H4 (cell line): Measurements from ENCODE around the gene COL11A2. TPM values are rescaled to one million over a fixed set of nuclear protein-coding genes. Genes with fewer than 3 reads are reported as not detected.
"Not testable (repeated sequence)": the region's sequence is repeated elsewhere in the genome, so short reads cannot be mapped to it uniquely, and the experiment has no call there.

ENCODE experiments used
- DNase-seq: peaks from one replicate; pipeline ENCODE4 v3.0.0-alpha.2; 2015; ENCODE audit warnings: low spot score
- total RNA-seq: library from RNA; depleted of rRNA; stranded (reverse); fragments of >200 nt; shearing (Covaris generic); gene quantifications from 2 replicates; pipeline ENCODE4 v1.2.3, GENCODE V29; 2014

Gene COL11A2
- total RNA-seq, 1 experiment from 2014 or later, result 0.39 TPM

DNA sequence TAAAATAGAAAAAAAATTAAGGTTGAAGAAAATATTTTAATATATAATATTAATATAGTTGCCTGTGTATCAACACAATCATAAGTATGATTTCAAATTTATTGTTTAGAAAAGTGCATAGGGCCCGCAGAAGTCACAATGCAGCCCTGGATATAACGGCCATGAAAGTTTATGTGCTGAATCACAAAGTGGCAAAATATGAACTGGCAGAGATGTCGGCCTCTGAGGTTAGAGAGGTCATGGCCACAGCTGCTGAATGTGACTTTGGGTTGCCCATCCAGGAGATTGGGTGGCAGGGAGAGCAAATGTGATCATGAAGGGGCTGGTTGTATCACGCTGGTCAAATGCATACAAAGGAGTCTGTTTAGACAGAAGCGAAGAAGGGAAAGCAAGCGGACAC, 35.7 kb downstream of the COL11A2 start:
- DNase-seq, result no peak

DNA sequence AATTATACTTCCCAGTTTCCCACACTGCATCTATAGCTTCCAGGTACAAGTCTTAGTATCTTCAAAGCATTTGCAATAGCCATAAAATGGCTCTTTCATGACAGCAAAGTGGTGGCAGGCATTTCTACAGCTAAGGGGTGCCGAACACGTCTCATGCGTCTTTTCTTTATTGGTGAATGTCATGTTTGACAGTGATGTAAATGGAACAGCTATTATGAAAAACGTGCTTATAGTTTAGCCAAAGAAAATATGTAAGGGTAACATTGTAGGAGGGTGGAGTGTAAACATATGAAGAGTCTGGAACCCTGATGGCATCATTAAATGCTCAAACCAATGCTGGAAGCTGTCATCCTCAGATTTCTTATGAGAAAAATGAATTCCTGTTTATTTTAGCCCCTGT, 37.9 kb downstream of the COL11A2 start:
- DNase-seq, result no peak

DNA sequence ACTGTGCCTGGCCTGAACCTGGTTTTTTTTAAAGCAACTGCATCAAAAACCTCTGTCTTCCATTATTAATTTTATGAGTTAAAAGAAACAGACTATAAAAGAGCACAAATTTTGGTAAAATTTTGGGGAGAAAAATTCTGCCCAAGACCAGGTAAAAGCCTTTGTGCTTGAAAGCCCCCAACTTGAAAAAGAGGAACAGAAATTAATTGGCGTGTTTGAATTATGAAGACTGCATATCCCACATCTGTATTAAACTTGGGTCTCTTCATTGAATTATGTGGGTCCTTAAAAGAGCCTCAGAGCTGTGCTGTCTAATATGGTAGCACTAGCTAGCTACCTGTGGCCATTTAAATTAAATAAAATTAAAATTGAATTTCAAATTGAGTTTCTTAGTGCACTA, 41.2 kb downstream of the COL11A2 start:
- no peak for DNase-seq

DNA sequence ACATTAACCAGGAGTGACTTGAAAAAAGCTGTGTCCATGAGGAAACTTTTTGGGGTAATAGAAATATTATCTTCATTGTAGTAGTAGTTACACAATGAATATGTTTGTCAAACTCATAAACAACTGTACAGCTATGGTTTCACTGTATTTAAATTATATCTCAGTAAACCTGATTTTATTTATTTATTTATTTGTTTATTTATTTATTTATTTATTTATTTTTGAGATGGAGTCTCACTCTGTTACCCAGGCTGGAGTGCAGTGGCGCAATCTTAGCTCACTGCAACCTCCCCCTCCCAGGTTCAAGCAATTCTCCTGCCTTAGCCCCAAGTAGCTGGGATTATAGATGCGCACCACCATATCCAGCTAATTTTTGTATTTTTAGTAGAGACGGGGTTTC, 41.7 kb downstream of the COL11A2 start:
- not testable (repeated sequence) for DNase-seq

DNA sequence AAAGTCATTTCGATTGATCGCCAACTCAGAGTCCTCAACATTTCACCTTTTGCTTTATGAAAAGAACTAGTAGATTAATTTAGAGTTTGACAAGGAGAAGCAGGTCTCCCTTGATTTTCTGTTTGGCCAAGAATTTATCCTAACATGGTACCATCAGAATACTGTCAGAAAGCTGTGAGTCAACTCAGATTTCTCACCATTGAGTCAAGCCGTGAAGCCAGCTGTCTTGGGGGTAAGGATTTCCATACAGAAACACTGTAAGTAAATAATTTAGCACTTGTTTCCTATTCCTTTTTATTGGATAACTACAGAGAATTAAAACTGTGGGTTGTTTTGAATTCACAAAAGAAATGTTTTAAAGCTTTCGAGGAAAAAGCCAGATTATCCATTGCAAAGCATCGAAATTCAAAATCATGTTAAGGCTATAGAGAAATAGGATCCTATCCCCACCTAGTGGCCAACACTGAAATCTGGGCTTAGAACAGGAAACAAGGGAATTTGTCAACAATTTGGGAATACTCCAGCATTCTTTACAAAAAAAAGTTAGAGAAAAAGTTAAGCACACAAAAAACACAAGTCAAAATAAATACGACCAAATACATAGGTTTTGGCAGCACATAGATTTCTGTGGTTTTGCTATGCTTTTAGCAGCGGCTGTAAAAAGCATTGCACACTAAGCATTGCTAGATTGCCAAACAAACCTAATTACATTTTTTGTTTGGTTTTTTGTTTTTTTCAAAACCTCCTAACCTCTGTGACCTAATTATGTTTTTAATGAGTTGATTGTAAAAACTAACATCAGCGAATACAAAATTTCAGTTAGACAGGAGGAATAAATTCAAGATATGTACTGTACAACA, 44.2 kb downstream of the COL11A2 start:
- DNase-seq, result peak; percentile 44

DNA sequence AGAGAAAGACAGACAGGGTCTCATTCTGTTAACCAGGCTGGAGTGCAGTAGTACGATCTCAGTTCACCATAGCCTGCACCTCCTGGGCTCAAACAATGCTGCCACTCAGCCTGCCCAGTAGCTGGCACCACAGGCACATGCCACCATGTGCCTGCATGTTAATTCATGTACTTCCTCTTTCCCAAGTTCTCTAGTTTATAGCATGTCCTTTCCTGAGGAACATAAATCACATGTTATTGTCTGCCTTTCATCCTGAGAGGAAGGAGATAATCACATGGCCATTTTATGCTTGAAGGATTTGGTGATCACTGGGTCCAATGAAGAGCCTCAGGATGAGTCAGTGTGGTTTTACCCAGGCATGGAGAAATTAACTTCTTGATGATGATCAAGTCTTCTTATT, 47.9 kb downstream of the COL11A2 start:
- no peak for DNase-seq

DNA sequence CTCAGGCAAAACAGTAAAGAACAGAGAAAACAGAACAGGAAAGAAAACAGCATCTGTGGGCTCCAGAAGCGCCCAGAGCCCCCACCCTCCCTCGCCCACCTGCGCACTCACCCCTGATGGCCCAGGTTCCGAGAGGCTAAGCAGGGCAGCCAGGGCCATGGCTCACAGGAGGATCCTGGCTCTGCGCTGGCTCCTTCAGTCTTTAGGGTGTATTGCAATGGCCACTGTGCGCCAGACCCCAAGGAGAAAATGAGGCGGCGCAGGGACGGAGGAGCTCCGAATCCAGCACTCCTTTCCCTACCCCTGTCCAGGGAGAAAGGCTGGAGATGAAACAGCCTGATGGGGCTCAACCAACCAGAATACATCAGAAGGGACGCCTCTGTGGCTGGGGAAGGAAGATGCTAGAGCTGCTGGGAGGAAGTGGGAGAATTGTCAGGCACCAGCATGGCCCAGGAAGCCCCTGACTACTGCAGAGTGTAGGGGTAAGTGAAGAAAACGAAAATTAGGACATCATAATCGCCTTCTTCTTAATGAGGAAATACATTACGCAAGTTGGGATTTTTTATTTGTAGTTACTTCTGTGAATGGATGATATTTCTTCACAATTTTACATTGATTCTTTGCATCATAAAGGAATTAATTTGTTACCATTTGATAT, 49.0 kb downstream of the COL11A2 start:
- no peak for DNase-seq

DNA sequence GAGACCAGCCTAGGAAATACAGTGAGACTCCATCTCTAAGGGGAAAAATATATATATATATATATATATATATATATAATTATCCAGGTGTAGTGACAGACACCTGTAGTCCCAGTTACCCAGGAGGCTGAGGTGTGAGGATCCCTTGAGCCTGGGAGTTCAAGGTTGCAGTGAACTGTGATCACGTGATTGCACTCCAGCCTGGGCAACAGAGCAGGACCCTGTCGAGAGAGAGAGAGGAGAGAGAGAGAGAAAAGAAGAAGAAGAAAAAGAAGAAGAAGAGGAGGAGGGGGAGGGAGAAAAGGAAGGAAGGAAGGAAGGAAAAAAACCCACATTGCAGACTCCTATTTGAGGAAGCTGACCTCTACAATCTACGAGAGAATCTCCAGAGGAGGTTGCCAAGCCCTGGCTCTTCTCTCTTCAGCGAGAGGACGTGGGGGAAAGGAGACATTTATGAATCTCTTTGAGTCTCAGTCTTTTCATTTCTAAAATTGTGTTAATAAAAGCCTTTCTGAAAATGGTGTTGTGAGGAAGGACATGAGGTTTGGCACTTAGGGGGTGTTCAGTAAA, 49.7 kb downstream of the COL11A2 start:
- DNase-seq, result no peak

DNA sequence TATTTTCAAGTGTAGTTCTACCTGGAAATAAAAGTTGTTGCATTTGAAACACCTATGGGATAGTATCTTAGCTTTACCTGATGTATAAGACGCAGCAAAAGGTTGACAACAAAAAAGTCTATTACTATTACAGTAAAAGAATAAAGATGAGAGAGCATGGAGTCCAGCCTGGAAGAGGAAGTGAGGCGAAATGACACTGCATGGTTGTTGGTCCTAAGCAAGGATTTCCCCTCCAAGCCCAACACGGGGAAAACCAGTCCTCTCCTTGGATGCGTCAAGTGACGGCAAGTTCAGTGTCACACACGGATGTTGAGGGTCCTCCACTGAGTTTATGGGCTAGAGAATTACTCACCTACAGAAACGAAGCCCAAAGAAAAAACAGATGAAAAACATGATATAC, 51.7 kb downstream of the COL11A2 start:
- no peak for DNase-seq

DNA sequence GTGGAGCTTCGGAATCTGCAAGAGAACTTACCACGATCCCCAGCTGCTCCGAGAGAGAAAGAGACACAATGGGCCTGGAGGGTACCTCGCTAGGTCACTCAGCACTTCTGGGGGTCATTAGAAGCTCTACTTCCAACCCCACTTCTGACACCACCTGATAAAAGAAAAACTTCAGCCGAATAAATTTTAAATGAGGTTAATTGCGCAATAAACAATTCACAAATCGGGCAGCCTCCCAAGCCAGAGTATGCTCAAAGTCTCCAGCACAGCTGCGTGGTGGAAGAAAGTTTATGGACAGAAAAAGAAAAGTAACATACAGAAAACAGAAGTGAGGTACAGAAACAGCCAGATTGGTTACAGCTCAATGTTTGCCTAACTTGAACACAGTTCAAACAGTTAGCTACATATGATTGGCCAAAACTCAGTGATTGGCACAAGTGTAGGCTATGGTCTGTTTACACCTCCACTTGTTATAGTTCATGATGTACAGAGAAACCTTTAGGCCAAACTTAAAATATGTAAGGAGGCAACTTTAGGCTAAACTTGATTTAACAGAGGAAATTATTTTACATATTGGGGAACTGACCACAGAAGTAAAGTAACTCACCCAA, 52.6 kb downstream of the COL11A2 start:
- no peak for DNase-seq

DNA sequence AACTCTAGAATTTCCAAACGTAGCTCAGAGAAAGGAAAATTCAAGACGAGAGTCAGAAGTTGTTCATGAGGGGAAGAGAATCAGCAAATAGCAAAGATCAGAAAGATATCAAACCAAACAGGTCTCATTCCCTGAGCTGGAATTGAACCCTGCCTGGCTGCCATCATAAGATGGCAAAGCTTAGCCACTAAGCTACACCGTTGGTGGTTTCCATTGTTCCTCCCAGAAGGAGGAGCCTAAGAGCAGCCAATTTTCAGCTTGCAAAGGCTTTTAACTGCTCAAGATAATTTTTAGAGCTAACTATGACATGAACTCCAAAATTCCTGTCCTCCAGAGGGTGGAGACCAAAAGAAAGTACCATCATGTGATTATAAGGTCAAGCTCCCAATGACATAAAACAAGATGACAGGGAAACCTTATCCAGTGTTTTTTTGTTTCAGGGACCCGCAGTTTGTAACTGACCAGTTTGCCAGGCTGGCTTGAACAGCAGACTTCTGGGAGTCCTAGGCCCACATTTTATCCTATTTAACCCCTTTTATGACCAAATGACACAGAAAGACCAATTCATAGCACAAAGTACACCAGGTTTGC, 55.9 kb downstream of the COL11A2 start:
- DNase-seq, result no peak

DNA sequence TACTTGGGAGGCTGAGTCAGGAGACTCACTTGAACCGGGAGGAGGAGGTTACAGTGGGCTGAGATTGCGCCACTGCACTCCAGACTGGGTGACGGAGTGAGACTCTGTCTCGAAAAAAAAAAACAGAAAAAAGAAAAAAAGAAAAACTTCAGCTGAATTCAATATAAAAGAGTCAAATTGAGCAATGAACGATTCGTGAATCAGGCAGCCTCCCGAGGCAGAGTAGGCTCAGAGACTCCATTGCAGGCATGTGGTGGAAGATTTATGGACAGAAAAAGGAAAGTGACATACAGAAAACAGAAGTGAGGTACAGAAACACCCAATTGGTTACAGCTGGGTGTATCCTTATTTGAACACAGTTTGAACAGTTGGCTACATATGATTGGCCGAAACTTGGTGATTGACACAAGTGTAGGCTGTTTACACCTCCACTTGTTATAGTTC, 60.2 kb downstream of the COL11A2 start:
- no peak for DNase-seq

DNA sequence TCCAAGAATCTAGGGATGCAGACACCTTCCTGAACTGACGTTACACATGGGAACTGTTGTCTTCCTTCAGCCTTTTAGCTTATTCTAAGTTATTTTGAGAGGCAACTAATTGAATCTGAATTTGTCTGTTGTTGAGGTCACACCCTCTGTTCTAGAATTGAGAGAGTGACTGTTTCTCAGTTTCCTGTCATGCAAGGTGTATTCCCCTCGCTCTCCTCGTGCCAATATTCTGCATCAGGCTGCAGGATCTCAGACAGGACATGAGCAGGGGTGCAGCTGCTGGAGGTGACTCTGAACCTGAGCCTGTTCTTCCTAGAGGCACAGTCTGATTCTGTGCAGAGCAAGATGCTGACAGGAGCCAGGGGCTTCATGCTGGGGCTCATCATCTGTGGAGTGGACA, 63.9 kb downstream of the COL11A2 start:
- no peak for DNase-seq

DNA sequence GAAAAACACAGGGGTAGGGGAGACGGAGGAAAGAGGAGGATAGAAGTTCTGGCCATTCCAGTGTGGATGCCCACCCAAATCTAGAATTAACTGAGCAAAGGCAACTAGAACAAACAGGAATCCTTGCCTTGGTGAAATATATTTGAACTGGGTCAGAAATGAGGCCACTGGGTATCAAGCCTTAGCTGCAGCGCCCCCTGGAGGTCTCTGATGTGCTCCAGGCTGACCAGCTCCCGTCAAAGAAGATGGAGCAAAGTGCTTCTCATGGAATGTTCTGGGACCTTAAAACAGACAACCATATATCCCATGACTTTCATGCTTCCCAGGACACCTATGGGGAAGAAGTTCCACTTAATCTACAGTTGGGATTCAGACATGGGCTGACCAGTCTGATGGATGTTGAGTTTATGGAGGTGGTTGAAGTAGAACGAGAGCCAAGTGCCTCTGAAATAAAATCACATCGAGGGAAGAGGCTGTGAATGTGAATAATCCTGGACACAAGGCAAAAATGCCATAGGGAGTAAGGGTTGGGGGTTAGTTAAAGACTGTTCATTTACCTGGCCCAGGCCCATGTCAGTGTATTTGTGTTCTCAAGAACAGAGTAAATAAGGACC, 66.1 kb downstream of the COL11A2 start:
- no peak for DNase-seq

DNA sequence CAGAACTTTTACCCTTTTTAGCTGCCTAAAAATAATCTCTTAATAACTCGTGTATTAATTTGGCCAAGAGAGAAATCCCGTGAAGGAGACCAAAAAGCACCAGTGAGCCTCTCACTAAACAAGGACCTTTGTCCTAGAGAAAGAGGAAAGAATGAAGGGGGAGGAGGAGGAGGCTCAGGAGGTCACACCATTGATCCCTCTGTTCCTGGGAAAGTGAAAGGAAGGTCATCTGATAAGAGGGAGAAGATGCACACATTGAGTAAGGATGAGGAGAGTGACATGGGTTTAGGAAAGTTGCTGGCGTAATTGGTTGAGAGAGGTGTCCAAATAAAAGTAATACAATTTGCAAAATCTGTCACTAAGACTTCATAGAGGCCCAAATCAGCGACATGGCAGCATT, 67.3 kb downstream of the COL11A2 start:
- DNase-seq, result no peak

DNA sequence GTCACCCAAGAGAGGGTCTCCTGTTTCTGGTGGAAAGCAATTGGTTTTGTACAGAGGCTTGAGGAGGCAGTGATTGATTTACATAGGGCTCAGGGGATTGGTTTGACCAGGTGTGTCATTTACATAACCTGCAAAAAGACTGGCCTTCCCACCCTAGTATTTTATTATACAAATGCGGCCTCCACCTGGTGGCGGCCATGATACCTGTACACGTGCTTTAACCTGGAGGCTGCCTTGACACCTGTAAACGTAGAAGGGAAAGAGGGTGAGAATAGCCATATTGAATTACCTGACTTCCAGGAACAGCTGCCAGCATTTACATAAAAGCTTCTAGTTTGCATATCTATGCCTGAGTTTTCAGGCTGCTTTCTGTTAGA, 67.8 kb downstream of the COL11A2 start:
- DNase-seq, result no peak

DNA sequence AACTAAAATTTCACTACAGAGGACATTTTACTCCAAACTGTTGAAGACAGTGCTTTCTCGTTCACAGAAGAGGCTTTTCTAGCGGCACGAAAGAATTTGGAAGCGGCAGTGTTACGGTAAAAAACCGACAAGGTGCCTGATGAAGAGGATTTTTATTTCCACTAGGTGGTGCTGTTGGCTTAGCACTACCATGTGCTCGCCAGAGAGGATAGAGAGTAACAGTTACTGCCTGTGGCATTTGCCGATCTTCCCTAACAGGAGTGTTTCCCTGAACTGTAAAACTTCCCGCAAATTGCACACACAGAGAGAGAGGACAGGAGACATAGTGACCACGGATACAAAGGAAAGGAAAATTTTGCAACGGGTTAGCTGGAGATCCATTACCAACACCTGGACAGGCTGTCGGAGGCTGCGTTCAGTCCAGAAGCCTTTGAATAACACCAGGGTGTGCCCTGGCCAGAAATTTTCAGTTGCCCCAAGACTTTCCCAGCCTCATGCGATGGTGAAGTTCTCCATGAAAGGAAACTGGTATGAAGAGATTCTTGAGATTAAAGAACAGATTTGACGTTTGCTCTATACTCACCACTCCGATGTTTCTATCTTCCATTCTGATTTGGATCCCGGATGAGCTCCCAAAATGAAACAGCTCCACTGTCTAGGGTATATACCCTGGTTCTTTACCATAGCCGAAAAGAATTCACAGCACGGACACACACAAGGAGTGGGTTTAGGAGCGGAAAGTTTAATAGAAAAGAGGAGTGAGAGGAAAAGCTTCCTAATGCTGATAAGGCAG, 68.3 kb downstream of the COL11A2 start:
- DNase-seq, result peak; percentile 51

DNA sequence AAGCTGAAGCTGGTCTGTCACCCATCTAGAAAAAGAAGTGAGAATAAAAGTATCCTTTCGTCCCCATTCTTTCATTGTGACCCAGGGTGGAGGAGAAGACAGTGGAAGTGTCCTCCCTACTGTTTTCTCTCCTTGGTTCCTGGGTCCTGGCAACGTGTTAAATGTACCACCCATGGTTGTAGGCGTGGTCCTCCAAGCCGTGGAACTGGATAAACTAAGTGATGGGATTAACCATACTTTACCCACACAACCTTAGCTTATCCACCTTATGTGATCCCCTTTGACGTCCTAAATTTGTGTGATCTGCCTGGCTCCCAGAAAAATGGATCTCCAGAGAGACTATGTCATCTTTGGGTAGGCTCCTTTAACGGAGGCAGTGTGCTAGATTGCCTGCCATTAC, 69.1 kb downstream of the COL11A2 start:
- no peak for DNase-seq

DNA sequence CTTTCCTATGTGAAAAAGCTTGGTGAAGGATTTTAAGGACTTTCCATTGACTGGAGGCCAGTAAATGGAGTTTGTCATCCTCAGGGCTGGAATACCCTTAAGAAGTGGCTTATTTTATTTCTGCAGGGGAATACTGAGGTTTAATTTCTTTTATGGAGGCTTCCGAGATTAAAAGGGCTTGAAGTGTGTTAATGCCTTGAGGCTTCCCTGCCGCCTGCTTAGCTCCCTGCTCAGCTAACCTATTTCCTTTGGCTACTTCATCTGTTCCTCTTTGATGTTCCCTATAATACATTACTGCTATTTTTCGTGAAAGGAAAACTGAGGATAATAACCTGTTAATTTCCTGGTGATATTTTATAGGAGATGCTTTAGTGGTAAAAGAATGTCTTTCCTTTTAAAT, 72.3 kb downstream of the COL11A2 start:
- DNase-seq, result no peak

DNA sequence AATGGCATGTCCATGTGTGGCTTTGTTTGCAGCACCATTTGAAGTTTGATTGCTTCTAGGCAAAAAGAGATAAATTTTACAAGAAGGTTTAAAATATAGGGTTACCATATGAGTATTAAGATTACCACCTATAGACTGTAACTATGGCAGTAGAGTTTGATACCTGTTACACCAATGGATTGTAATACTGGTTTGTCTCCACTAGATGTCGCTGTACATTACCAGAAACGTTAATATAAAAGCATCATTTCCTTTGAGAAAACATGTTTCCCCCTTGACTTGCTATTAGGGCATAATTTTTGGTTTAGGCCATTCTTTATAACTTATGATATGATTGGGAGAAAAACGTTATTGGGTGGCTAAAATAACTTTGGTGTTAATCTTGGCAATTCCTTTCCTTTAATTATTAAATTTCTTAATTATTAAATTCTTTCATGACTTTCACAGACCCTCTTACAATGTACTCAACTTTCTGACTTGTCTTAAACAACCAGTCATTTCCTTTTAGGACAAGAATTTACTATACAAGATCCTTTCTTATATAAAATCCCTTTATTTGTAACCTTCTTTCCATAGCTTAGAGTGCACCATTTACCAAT, 73.6 kb downstream of the COL11A2 start:
- DNase-seq, result peak; percentile 49
